Measurements from ENCODE around the gene OGFR. TPM values are rescaled to one million over a fixed set of nuclear protein-coding genes. Genes with fewer than 3 reads are reported as not detected.
"Not testable (repeated sequence)": the region's sequence is repeated elsewhere in the genome, so short reads cannot be mapped to it uniquely, and the experiment has no call there.

OGFR gene
- total and polyA plus RNA-seq, 2 experiments from 2014 or later, result 9.6 to 50.6 TPM

- not testable (repeated sequence) for H3K4me1 ChIP-seq (ENCODE audit: insufficient read depth); H2AFZ ChIP-seq; H3K27ac Mint-ChIP-seq; H3K4me2 ChIP-seq; H3K4me3 ChIP-seq; H4K20me1 ChIP-seq (replicated peaks; ENCODE audit: insufficient read depth); H3K27ac ChIP-seq (ENCODE audit: low read depth); H3K4me1 Mint-ChIP-seq; H3K4me3 Mint-ChIP-seq; ATAC-seq; H3K27me3 ChIP-seq (ENCODE audit: insufficient read depth); H3K9me2 ChIP-seq (ENCODE audit: insufficient read depth); H3K36me3 ChIP-seq (ENCODE audit: insufficient read depth); H3F3A ChIP-seq (replicated peaks; ENCODE audit: low read depth); DNase-seq (ENCODE audit: low spot score); H3K79me2 ChIP-seq (replicated peaks; ENCODE audit: insufficient read depth); H3K9me3 Mint-ChIP-seq
- Mint-ChIP-seq H3K36me3 (ENCODE audit: low read depth) (peaks cover 48% of the 10 kb centered on the region), H3K27me3 (ENCODE audit: insufficient read depth, low read depth, poor library complexity) (peaks cover 12% of the 10 kb centered on the region)
These were observed 44.3 kb downstream of the OGFR start for GRCh38 chr20:62848917-62849316.

- H3K4me1 ChIP-seq (ENCODE audit: insufficient read depth), result no peaks in the 10 kb centered on the region
- H3K79me2 ChIP-seq (replicated peaks; ENCODE audit: insufficient read depth), result peaks cover 9% of the 10 kb centered on the region; the same call in 1 of the 2 replicates
- no peak overlapping the region for H2AFZ ChIP-seq
- TF ChIP-seq POLR2AphosphoS5 (IDR thresholded peaks at IDR 0.05; ENCODE audit: low read depth), result no peak
- no peak for TF ChIP-seq NANOG (IDR thresholded peaks at IDR 0.05; ENCODE audit: borderline replicate concordance)
- TF ChIP-seq ZNF114 (CRISPR knock-in tag; IDR thresholded peaks at IDR 0.05), result no peak
- TF ChIP-seq JUNB (IDR thresholded peaks at IDR 0.05; ENCODE audit: unreplicated experiment), result no peak
- TF ChIP-seq CREB1 (CRISPR knock-in tag; IDR thresholded peaks at IDR 0.05; ENCODE audit: low read depth), result no peak
- no peak for TF ChIP-seq CTCF (conservative IDR thresholded peaks at IDR 0.05; ENCODE audit: low read depth in 2 of 2)
- no peak for TF ChIP-seq STAT1 (IDR thresholded peaks at IDR 0.05; ENCODE audit: unreplicated experiment)
- TF ChIP-seq ZNF331 (CRISPR knock-in tag; IDR thresholded peaks at IDR 0.05; ENCODE audit: low read depth), result no peak
- TF ChIP-seq EZH2 (IDR thresholded peaks at IDR 0.05; ENCODE audit: low read depth, unreplicated experiment), result no peak
- no peak for TF ChIP-seq ETS1 (IDR thresholded peaks at IDR 0.05)
- peaks cover 11% of the 10 kb centered on the region for H3K36me3 ChIP-seq (ENCODE audit: insufficient read depth)
- no peak overlapping the region for H3K4me2 ChIP-seq
- DNase-seq (ENCODE audit: low spot score), result no peak
- no peaks in the 10 kb centered on the region for H3K9me3 Mint-ChIP-seq
- peaks cover 5% of the 10 kb centered on the region; the same call in 2 of the 3 replicates for H3K4me1 Mint-ChIP-seq
- peaks cover 49% of the 10 kb centered on the region for H3K36me3 Mint-ChIP-seq (ENCODE audit: low read depth)
- peaks cover 12% of the 10 kb centered on the region for H3K27me3 Mint-ChIP-seq (ENCODE audit: insufficient read depth, low read depth, poor library complexity)
- no peak overlapping the region for H3K27ac Mint-ChIP-seq
- H3K27ac ChIP-seq (ENCODE audit: low read depth), result no peak overlapping the region
- H3K4me3 Mint-ChIP-seq, result no peak overlapping the region
- H4K20me1 ChIP-seq (replicated peaks; ENCODE audit: insufficient read depth), result peaks cover 7% of the 10 kb centered on the region
- H3K27me3 ChIP-seq (ENCODE audit: insufficient read depth), result no peaks in the 10 kb centered on the region
- no peak overlapping the region for H3K4me3 ChIP-seq
- ATAC-seq, result no peak
- no peaks in the 10 kb centered on the region for H3K9me2 ChIP-seq (ENCODE audit: insufficient read depth)
- peaks cover 8% of the 10 kb centered on the region; the same call in 1 of the 2 replicates for H3F3A ChIP-seq (replicated peaks; ENCODE audit: low read depth)
These were observed 44.8 kb downstream of the OGFR start for GRCh38 chr20:62849431-62849830.

Data from GM23338 (cell line).